Loucy (cell line): ENCODE data around the gene SNX12.

Experiments
- CTCF ChIP-seq: fragments of 200-600 bp; sonication (generic); conservative IDR thresholded peaks from 2 replicates; pipeline ENCODE4 v1.5.1; 2014; ENCODE audit warnings: mild to moderate bottlenecking, antibody characterized with exemption, low read length
- EZH2phosphoT487 ChIP-seq: fragments of 200-600 bp; IDR thresholded peaks from 2 replicates; pipeline ENCODE4 v1.6.1; 2018; ENCODE audit warnings: antibody characterized with exemption, mild to moderate bottlenecking, moderate library complexity, borderline replicate concordance

GRCh38 chrX:71111141-71111843 is 43.2 kb upstream of the SNX12 start, which contains the start of gene IL2RG:
- TF ChIP-seq CTCF = no peak
- no peak for TF ChIP-seq EZH2phosphoT487
